Ovary (tissue), 9 donors: ENCODE results near the gene C1orf116. TPM values are rescaled to one million over a fixed set of nuclear protein-coding genes. Genes with fewer than 3 reads are reported as not detected.

ENCODE experiments used
- DNase-seq, 5 donors: peaks; one replicate each; pipeline ENCODE4 v3.0.0-alpha.2; 2019 to 2020
- H3K27ac ChIP-seq, 2 donors: fragments of 200-600 bp; one replicate each; pipeline versions ENCODE4 v1.5.1 to v1.8.0; 2019 to 2022
- H3K27me3 ChIP-seq: fragments of 200-600 bp; one replicate; pipeline ENCODE4 v1.8.0; 2022
- H3K36me3 ChIP-seq: fragments of 200-600 bp; sonication (generic); one replicate; pipeline ENCODE4 v1.5.1; 2019
- H3K4me1 ChIP-seq: one replicate; pipeline ENCODE4 v1.8.1; 2013; ENCODE audit warnings: mild to moderate bottlenecking, moderate library complexity; ENCODE audit not compliant: insufficient read depth
- H3K4me3 ChIP-seq: fragments of 200-600 bp; sonication (generic); one replicate; pipeline ENCODE4 v1.5.1; 2017
- H3K9me3 ChIP-seq, 2 donors: fragments of 200-600 bp in 1 of 2; sonication (generic) in 1 of 2; one replicate each; pipeline versions ENCODE4 v1.5.1 to v1.8.1; 2013 to 2019; ENCODE audit warnings: mild to moderate bottlenecking in 1 of 2, moderate library complexity in 1 of 2
- CTCF ChIP-seq, 3 donors: fragments of 450-650 bp in 2 of 3; fragments of 200-600 bp in 1 of 3; IDR thresholded peaks; one replicate each; pipeline versions ENCODE4 v1.5.1 to v1.8.0; 2016 to 2022; ENCODE audit warnings: antibody characterized with exemption in 3 of 3, mild to moderate bottlenecking in 1 of 3
- EP300 ChIP-seq: sonication (generic); formaldehyde crosslinking; IDR thresholded peaks from one replicate; pipeline ENCODE4 v1.6.1; 2017; ENCODE audit warnings: antibody characterized with exemption
- POLR2A ChIP-seq: fragments of 450-650 bp; IDR thresholded peaks from one replicate; pipeline ENCODE4 v1.6.1; 2017; ENCODE audit warnings: antibody characterized with exemption, mild to moderate bottlenecking, moderate library complexity
- WGBS, 3 donors: extraction: QIAGEN DNeasy Blood & Tissue Kit in 1 of 3; methylation state at CpG; one replicate each; pipeline versions ENCODE4 v1.1.5 to v1.1.7; 2013 to 2017; 5-methylcytosine and 5-hydroxymethylcytosine counted together
- intact Hi-C, 4 donors: fragments of 100-400 bp; cut with DNase I; formaldehyde crosslinking; loops; one replicate each; pipeline versions ENCODE4 v1.11.0 to v1.15.1; 2022 to 2023
- polyA plus RNA-seq, 2 donors: library from polyadenylated mRNA; stranded (reverse); fragments of 200-250 nt in 1 of 2; fragments of 350-450 nt in 1 of 2; fragmentation: Illumina TruSeq in 1 of 2; extraction: RNeasy Lipid Tissue Mini Kit (QIAGEN cat#74804) in 1 of 2; gene quantifications; one replicate each; pipeline ENCODE4 v1.2.3, GENCODE V29; 2013 to 2014
- total RNA-seq, 7 donors: library from RNA; depleted of rRNA in 2 of 7; stranded (reverse); fragments of >200 nt in 2 of 7; fragmentation: NEBNext Ultra II Directional in 3 of 7; extraction: Animal tissue kit (Norgen Biotek cat#: 25700) in 3 of 7; gene quantifications; one replicate each; pipeline versions ENCODE4 v1.1.0 to v1.2.4, GENCODE V29; 2016 to 2023
- donor health status: DM: no; HTN: no; CAD: no; lungs with moderate emphysema.
- donor health status: DM: no; HTN: no; CAD: no.
- donor health status: Bipolar disorder and iron deficiency.
- donor health status: DM: yes; HTN: yes; CAD: no.
- donor health status: DM: no; HTN: no; CAD: no.
- donor health status: DM: yes; HTN: yes; CAD: no.

The C1orf116 gene
- total and polyA plus RNA-seq, 9 donors, result 0.02 to 1.6 (median 0.36) TPM; not detected in 2

- no peak overlapping the region for H3K27ac ChIP-seq
- H3K36me3 ChIP-seq, result no peaks in the 10 kb centered on the region
- intact Hi-C loops, result loop anchor here in 1 of 4 donors (10.0 kb wide), 1 partner anchor 349 kb away; no protein-coding TSS in a partner anchor
- H3K4me1 ChIP-seq, result peaks cover 7% of the 10 kb centered on the region
- 65 to 71% (median 70%) methylated on average over 3 of the region's 3 CpGs for WGBS, 3 donors
- no peaks in the 10 kb centered on the region for H3K27me3 ChIP-seq
- no peak for DNase-seq
- no peaks in the 10 kb centered on the region for H3K9me3 ChIP-seq
- no peak for TF ChIP-seq CTCF (IDR thresholded peaks at IDR 0.05)
- TF ChIP-seq EP300, result no peak
- no peak for TF ChIP-seq POLR2A
- H3K4me3 ChIP-seq, result no peak overlapping the region
Observed at GRCh38 chr1:207055386-207056001, 22.9 kb upstream of the C1orf116 start.

- no peak for TF ChIP-seq EP300
- no peak for TF ChIP-seq POLR2A
- TF ChIP-seq CTCF (IDR thresholded peaks at IDR 0.05), result no peak
- Histone ChIP-seq H3K27ac (no peak overlapping the region), H3K9me3 (no peaks in the 10 kb centered on the region), H3K36me3 (no peaks in the 10 kb centered on the region), H3K4me1 (peaks cover 7% of the 10 kb centered on the region), H3K4me3 (no peak overlapping the region), H3K27me3 (no peaks in the 10 kb centered on the region)
- WGBS, 3 donors, result 43 to 45% (median 43%) methylated on average over 2 of the region's 2 CpGs
- intact Hi-C loops, result loop anchor here in 1 of 4 donors (10.0 kb wide), 1 partner anchor 350 kb away; no protein-coding TSS in a partner anchor
- DNase-seq, result no peak
Observed at GRCh38 chr1:207054491-207054890, 21.9 kb upstream of the C1orf116 start.

GRCh38 chr1:207052911-207053769 is 20.6 kb upstream of the C1orf116 start, which contains the start of gene PFKFB2:
Gene PFKFB2, plus strand, starts transcription at chr1:207053275. Its CDS starts 1,443 bp downstream, at chr1:207054718.
- DNase-seq, result peak; percentile 96 to 99 (median 98)
- H3K4me3 ChIP-seq, result peak within 1 kb of the TSS; percentile 65
- H3K27ac ChIP-seq, result peak within 1 kb of the TSS; percentile 75 to 83
- WGBS, 3 donors, result 2% methylated on average over 56 of the region's 56 CpGs
- H3K4me1 ChIP-seq, result peaks cover 7% of the 10 kb centered on the region
- intact Hi-C loops, result loop anchor here in 1 of 4 donors (10.0 kb wide), 1 partner anchor 352 kb away; no protein-coding TSS in a partner anchor
- H3K36me3 ChIP-seq, result no peaks in the 10 kb centered on the region
- H3K9me3 ChIP-seq, result no peaks in the 10 kb centered on the region
- TF ChIP-seq POLR2A (peak; percentile 80), CTCF (IDR thresholded peaks at IDR 0.05) (peak in 1 of 3 donors; percentile 61), EP300 (no peak)
- no peaks in the 10 kb centered on the region for H3K27me3 ChIP-seq

- peaks cover 7% of the 10 kb centered on the region for H3K4me1 ChIP-seq
- peak within 1 kb of the TSS; percentile 62 to 83 for H3K27ac ChIP-seq
- no peaks in the 10 kb centered on the region for H3K36me3 ChIP-seq
- peak in 1 of 5 donors; percentile 26 for DNase-seq
- H3K27me3 ChIP-seq, result no peaks in the 10 kb centered on the region
- no peaks in the 10 kb centered on the region for H3K9me3 ChIP-seq
- intact Hi-C loops, result loop anchor here in 1 of 4 donors (10.0 kb wide), 1 partner anchor 353 kb away; no protein-coding TSS in a partner anchor
- 36 to 40% (median 37%) methylated on average over 15 of the region's 15 CpGs for WGBS, 3 donors
- H3K4me3 ChIP-seq, result peak within 1 kb of the TSS; percentile 80
- TF ChIP-seq CTCF (IDR thresholded peaks at IDR 0.05) (no peak), EP300 (no peak), POLR2A (no peak)
Observed at GRCh38 chr1:207051191-207051943, 18.8 kb upstream of the C1orf116 start, which contains the start of gene YOD1. Gene YOD1, minus strand, starts transcription at chr1:207051208. Its CDS starts 178 bp downstream, at chr1:207051030.
